ENCODE measurements around the gene HOXA1.

The HOXA1 gene

GRCh38 chr7:27134392-27134791, 38.6 kb upstream of the HOXA1 start (continued):
- TF ChIP-seq ZBTB6 (tag by site-specific recombination; IDR thresholded peaks at IDR 0.05) (no peak), ZSCAN5A (tag by site-specific recombination; IDR thresholded peaks at IDR 0.05) (no peak), ZNF518A (tag by site-specific recombination; conservative IDR thresholded peaks at IDR 0.05; ENCODE audit: low read depth) (no peak), PRDM4 (tag by site-specific recombination; IDR thresholded peaks at IDR 0.05) (peak; percentile 60), ZNF416 (tag by site-specific recombination; IDR thresholded peaks at IDR 0.05) (no peak), KLF10 (tag by site-specific recombination; IDR thresholded peaks at IDR 0.05) (peak; percentile 35), ZNF514 (tag by site-specific recombination; IDR thresholded peaks at IDR 0.05) (no peak), ZNF677 (tag by site-specific recombination; IDR thresholded peaks at IDR 0.05) (no peak), ZNF544 (tag by site-specific recombination; IDR thresholded peaks at IDR 0.05) (no peak), ZNF366 (tag by site-specific recombination; conservative IDR thresholded peaks at IDR 0.05) (peak; percentile 66), KLF1 (tag by site-specific recombination; IDR thresholded peaks at IDR 0.05) (no peak), ZNF664 (tag by site-specific recombination; IDR thresholded peaks at IDR 0.05) (no peak), ZNF654 (tag by site-specific recombination; IDR thresholded peaks at IDR 0.05; ENCODE audit: low read depth) (no peak), ZNF555 (tag by site-specific recombination; conservative IDR thresholded peaks at IDR 0.05) (no peak), SALL2 (tag by site-specific recombination; IDR thresholded peaks at IDR 0.05; ENCODE audit: borderline replicate concordance) (no peak), ZNF596 (tag by site-specific recombination; IDR thresholded peaks at IDR 0.05) (no peak), ZNF48 (tag by site-specific recombination; IDR thresholded peaks at IDR 0.05) (no peak), IKZF3 (tag by site-specific recombination; IDR thresholded peaks at IDR 0.05) (peak; percentile 74), ZNF792 (tag by site-specific recombination; IDR thresholded peaks at IDR 0.05) (no peak), ZNF571 (tag by site-specific recombination; IDR thresholded peaks at IDR 0.05) (no peak), ZNF629 (tag by site-specific recombination; IDR thresholded peaks at IDR 0.05) (peak; percentile 71), ZNF473 (tag by site-specific recombination; IDR thresholded peaks at IDR 0.05) (no peak), ZNF157 (tag by site-specific recombination; IDR thresholded peaks at IDR 0.05) (no peak), ZNF639 (tag by site-specific recombination; IDR thresholded peaks at IDR 0.05) (0 out of 2 replicates have a peak, but pooled peaks have one; percentile 41), ZNF549 (tag by site-specific recombination; IDR thresholded peaks at IDR 0.05) (no peak), ZNF335 (tag by site-specific recombination; conservative IDR thresholded peaks at IDR 0.05) (no peak), ZNF558 (tag by site-specific recombination; IDR thresholded peaks at IDR 0.05) (no peak), ZNF701 (tag by site-specific recombination; IDR thresholded peaks at IDR 0.05) (no peak), MEIS1 (CRISPR knock-in tag; IDR thresholded peaks at IDR 0.05; ENCODE audit: borderline replicate concordance) (no peak), ZNF239 (tag by site-specific recombination; IDR thresholded peaks at IDR 0.05) (no peak), TCF7L2 (IDR thresholded peaks at IDR 0.05; ENCODE audit: borderline replicate concordance, low read depth, low read length) (no peak), TRIM28 (IDR thresholded peaks at IDR 0.05; ENCODE audit: borderline replicate concordance, low read length) (no peak)

All from HEK293 (cell line).